WTC11 (cell line): ENCODE data around the gene GNRHR. TPM values are rescaled to one million over a fixed set of nuclear protein-coding genes. Genes with fewer than 3 reads are reported as not detected.

ENCODE experiments used
- ATAC-seq: fragments of 200-7000 bp; cut with Tn5 transposase; 2 replicates; pipeline ENCODE4 v1.10.0; 2021; ENCODE audit warnings: mild to moderate bottlenecking, moderate library complexity
- Bru-seq: library from RNA; stranded (reverse); fragments of 400-500 nt; gene quantifications from one replicate; lab custom pipeline; 2021; lab: Mats Ljungman, UMichigan
- CTCF ChIA-PET: fragments of 300-600 bp; sonication (Branson Sonifier 250); formaldehyde crosslinking; loops from one replicate; lab custom pipeline; 2021; ENCODE audit warnings: antibody characterized with exemption; lab: Charles Lee
- POLR2A ChIA-PET: fragments of 350-600 bp; sonication (Branson Sonifier 250); formaldehyde crosslinking; loops from one replicate; lab custom pipeline; 2021; ENCODE audit warnings: antibody characterized with exemption; lab: Charles Lee
- DNase-seq: peaks from one replicate; pipeline ENCODE4 v3.0.0; 2021; ENCODE audit warnings: low spot score
- H3K27ac Mint-ChIP-seq: 2 replicates; pipeline ENCODE4 v1.8.0; 2021; ENCODE audit warnings: mixed read lengths
- H3K27me3 Mint-ChIP-seq: 2 replicates; pipeline ENCODE4 v1.8.0; 2021; ENCODE audit warnings: low read depth, mild to moderate bottlenecking, moderate library complexity, mixed read lengths
- H3K36me3 Mint-ChIP-seq: 2 replicates; pipeline ENCODE4 v1.8.0; 2021; ENCODE audit warnings: mixed read lengths
- H3K4me1 Mint-ChIP-seq: 2 replicates; pipeline ENCODE4 v1.8.0; 2022; ENCODE audit warnings: mixed read lengths
- H3K4me3 Mint-ChIP-seq: 2 replicates; pipeline ENCODE4 v1.8.0; 2021; ENCODE audit warnings: mild to moderate bottlenecking, moderate library complexity, mixed read lengths
- H3K9me3 Mint-ChIP-seq: 2 replicates; pipeline ENCODE4 v1.8.0; 2021; ENCODE audit warnings: mixed read lengths
- ARID4B ChIP-seq: sonication (generic); formaldehyde crosslinking; IDR thresholded peaks from 2 replicates; pipeline ENCODE4 v1.8.0; 2023; ENCODE audit warnings: missing genetic modification reagents, mild to moderate bottlenecking, borderline replicate concordance
- E2F1 ChIP-seq: sonication (generic); formaldehyde crosslinking; IDR thresholded peaks from 2 replicates; pipeline ENCODE4 v1.8.0; 2022; ENCODE audit warnings: mild to moderate bottlenecking, missing genetic modification reagents
- ELF4 ChIP-seq: sonication (generic); formaldehyde crosslinking; IDR thresholded peaks from 2 replicates; pipeline ENCODE4 v1.8.1; 2022; ENCODE audit warnings: low read depth, mild to moderate bottlenecking, moderate library complexity, missing genetic modification reagents
- GTF2I ChIP-seq: fragments of 250-450 bp; sonication (Bioruptor Pico); conservative IDR thresholded peaks from 2 replicates; pipeline ENCODE4 v1.4.0; 2021; ENCODE audit warnings: mild to moderate bottlenecking
- HMGXB4 ChIP-seq: sonication (generic); formaldehyde crosslinking; IDR thresholded peaks from 2 replicates; pipeline ENCODE4 v1.8.1; 2023; ENCODE audit warnings: mild to moderate bottlenecking, moderate library complexity, missing genetic modification reagents
- MYBL2 ChIP-seq: sonication (generic); formaldehyde crosslinking; IDR thresholded peaks from 2 replicates; pipeline ENCODE4 v1.8.1; 2023; ENCODE audit warnings: mild to moderate bottlenecking, moderate library complexity, missing genetic modification reagents
- NFATC4 ChIP-seq: fragments of 250-450 bp; sonication (Bioruptor Pico); IDR thresholded peaks from 2 replicates; pipeline ENCODE4 v1.9.0; 2021; ENCODE audit warnings: mild to moderate bottlenecking
- RORB ChIP-seq: fragments of 250-450 bp; sonication (Bioruptor Pico); IDR thresholded peaks from 2 replicates; pipeline ENCODE4 v1.9.0; 2021; ENCODE audit warnings: mild to moderate bottlenecking
- SMAD3 ChIP-seq: sonication (generic); formaldehyde crosslinking; IDR thresholded peaks from 2 replicates; pipeline ENCODE4 v1.8.0; 2022; ENCODE audit warnings: missing genetic modification reagents, mild to moderate bottlenecking, borderline replicate concordance
- TP53 ChIP-seq: sonication (generic); formaldehyde crosslinking; IDR thresholded peaks from 2 replicates; pipeline ENCODE4 v1.8.1; 2023; ENCODE audit warnings: mild to moderate bottlenecking, missing genetic modification reagents
- ZNF219 ChIP-seq: sonication (generic); formaldehyde crosslinking; IDR thresholded peaks from 2 replicates; pipeline ENCODE4 v1.8.0; 2023; ENCODE audit warnings: missing genetic modification reagents, mild to moderate bottlenecking, borderline replicate concordance
- ZNF416 ChIP-seq: fragments of 250-450 bp; sonication (Bioruptor Pico); IDR thresholded peaks from 2 replicates; pipeline ENCODE4 v1.9.0; 2021; ENCODE audit warnings: mild to moderate bottlenecking, inconsistent platforms
- ZNF423 ChIP-seq: fragments of 250-450 bp; sonication (Bioruptor Pico); IDR thresholded peaks from 2 replicates; pipeline ENCODE4 v2.1.2; 2022; ENCODE audit warnings: mild to moderate bottlenecking, moderate library complexity
- long read RNA-seq, 3 experiments: library from RNA in 1 of 3; library from capped mRNA in 1 of 3; library from polyadenylated mRNA in 1 of 3; unstranded in 2 of 3; stranded (forward) in 1 of 3; transcript quantifications; one replicate each; pipeline ENCODE4 v2.0.0, GENCODE V29; 2021
- total RNA-seq: library from RNA; stranded (reverse); gene quantifications from 3 replicates; pipeline ENCODE4 v1.2.3, GENCODE V29; 2021
- TF ChIP-seq, protein P1 (sequence below): sonication (generic); formaldehyde crosslinking; IDR thresholded peaks from 2 replicates; pipeline ENCODE4 v1.8.1; 2023; ENCODE audit warnings: mild to moderate bottlenecking, missing genetic modification reagents, borderline replicate concordance

Gene GNRHR, protein sequence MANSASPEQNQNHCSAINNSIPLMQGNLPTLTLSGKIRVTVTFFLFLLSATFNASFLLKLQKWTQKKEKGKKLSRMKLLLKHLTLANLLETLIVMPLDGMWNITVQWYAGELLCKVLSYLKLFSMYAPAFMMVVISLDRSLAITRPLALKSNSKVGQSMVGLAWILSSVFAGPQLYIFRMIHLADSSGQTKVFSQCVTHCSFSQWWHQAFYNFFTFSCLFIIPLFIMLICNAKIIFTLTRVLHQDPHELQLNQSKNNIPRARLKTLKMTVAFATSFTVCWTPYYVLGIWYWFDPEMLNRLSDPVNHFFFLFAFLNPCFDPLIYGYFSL
- total RNA-seq, result not detected in 3 replicates
- Bru-seq, nascent RNA, result not detected
- long read RNA-seq, experiment 1, result 0 reads
- long read RNA-seq, experiment 2, result 0 reads
- long read RNA-seq, experiment 3, result 0 reads

GRCh38 chr4:67754288-67754687 lies at the start of gene GNRHR:
TSS of gene GNRHR (minus strand) at chr4:67754388. CDS start at chr4:67754335, 53 bp downstream.
- no peak for TF ChIP-seq ZNF219 (CRISPR knock-in tag)
- TF ChIP-seq MYBL2 (CRISPR knock-in tag), result no peak
- TF ChIP-seq ZNF416 (CRISPR knock-in tag), result no peak
- TF ChIP-seq GTF2I (CRISPR knock-in tag), result no peak
- no peak for TF ChIP-seq E2F1
- no peak for TF ChIP-seq SMAD3 (CRISPR knock-in tag)
- no peak for TF ChIP-seq HMGXB4 (CRISPR knock-in tag)
- TF ChIP-seq ZNF423 (CRISPR knock-in tag), result no peak
- no peak for TF ChIP-seq TP53 (CRISPR knock-in tag)
- TF ChIP-seq RORB, result no peak
- TF ChIP-seq NFATC4 (CRISPR knock-in tag), result no peak
- no peak for TF ChIP-seq ELF4 (CRISPR knock-in tag)
- TF ChIP-seq ARID4B, result no peak
- TF ChIP-seq, protein P1, sequence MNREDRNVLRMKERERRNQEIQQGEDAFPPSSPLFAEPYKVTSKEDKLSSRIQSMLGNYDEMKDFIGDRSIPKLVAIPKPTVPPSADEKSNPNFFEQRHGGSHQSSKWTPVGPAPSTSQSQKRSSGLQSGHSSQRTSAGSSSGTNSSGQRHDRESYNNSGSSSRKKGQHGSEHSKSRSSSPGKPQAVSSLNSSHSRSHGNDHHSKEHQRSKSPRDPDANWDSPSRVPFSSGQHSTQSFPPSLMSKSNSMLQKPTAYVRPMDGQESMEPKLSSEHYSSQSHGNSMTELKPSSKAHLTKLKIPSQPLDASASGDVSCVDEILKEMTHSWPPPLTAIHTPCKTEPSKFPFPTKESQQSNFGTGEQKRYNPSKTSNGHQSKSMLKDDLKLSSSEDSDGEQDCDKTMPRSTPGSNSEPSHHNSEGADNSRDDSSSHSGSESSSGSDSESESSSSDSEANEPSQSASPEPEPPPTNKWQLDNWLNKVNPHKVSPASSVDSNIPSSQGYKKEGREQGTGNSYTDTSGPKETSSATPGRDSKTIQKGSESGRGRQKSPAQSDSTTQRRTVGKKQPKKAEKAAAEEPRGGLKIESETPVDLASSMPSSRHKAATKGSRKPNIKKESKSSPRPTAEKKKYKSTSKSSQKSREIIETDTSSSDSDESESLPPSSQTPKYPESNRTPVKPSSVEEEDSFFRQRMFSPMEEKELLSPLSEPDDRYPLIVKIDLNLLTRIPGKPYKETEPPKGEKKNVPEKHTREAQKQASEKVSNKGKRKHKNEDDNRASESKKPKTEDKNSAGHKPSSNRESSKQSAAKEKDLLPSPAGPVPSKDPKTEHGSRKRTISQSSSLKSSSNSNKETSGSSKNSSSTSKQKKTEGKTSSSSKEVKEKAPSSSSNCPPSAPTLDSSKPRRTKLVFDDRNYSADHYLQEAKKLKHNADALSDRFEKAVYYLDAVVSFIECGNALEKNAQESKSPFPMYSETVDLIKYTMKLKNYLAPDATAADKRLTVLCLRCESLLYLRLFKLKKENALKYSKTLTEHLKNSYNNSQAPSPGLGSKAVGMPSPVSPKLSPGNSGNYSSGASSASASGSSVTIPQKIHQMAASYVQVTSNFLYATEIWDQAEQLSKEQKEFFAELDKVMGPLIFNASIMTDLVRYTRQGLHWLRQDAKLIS (CRISPR knock-in tag), result no peak
- TF ChIP-seq, all 79 proteins: peak for 0
- POLR2A ChIA-PET, result no interaction called here

More at GRCh38 chr4:67754288-67754687, at the start of gene GNRHR:
- H3K4me3 Mint-ChIP-seq, result no peak within 1 kb of the TSS
- DNase-seq (no peak), ATAC-seq (no peak)
- H3K27me3 Mint-ChIP-seq, result no peaks in the 10 kb centered on the region
- no peaks in the 10 kb centered on the region for H3K9me3 Mint-ChIP-seq
- peaks cover 14% of the 10 kb centered on the region for H3K4me1 Mint-ChIP-seq
- H3K27ac Mint-ChIP-seq, result peak within 1 kb of the TSS; percentile 18; the same call in 1 of the 2 replicates
- H3K36me3 Mint-ChIP-seq, result no peaks in the 10 kb centered on the region
- CTCF ChIA-PET, result no interaction called here
